HG03039 (cell line): ENCODE results near the gene BCAM.
"Not testable (repeated sequence)": the region's sequence is repeated elsewhere in the genome, so short reads cannot be mapped to it uniquely, and the experiment has no call there.

Experiments
- ATAC-seq: cut with Tn5 transposase; IDR thresholded peaks from one replicate; pipeline ENCODE4 v1.9.1; 2021; ENCODE audit warnings: mild to moderate bottlenecking, moderate library complexity; ENCODE audit not compliant: unreplicated experiment

The BCAM gene

GRCh38 chr19:44848036-44848811 lies 39.3 kb downstream of the BCAM start:
- no peak for ATAC-seq

GRCh38 chr19:44848812-44849447 lies 40.0 kb downstream of the BCAM start:
- no peak for ATAC-seq

DNA sequence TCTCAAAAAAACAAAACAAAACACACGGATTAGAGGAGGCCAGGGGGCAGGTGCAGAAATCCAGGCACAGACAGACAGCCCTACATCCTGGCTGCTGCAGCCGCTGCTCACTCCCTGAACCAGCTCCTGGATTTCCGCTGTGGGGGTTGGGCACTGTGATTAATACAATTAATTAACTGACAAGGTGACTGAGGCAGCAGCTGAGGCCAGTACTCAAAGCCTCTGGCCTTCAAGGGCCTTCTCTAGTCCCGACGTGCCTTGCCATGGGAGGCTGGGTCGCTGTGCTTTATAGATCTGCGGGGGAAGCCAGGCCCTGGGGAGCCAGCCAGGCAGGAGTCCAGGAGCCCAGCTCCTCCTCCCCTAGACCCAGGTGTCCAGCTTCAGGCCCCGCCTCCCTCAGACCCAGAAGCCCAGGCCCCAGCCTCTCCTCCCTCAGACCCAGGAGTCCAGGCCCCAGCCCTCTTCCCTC lies 41.8 kb downstream of the BCAM start:
- no peak for ATAC-seq

DNA sequence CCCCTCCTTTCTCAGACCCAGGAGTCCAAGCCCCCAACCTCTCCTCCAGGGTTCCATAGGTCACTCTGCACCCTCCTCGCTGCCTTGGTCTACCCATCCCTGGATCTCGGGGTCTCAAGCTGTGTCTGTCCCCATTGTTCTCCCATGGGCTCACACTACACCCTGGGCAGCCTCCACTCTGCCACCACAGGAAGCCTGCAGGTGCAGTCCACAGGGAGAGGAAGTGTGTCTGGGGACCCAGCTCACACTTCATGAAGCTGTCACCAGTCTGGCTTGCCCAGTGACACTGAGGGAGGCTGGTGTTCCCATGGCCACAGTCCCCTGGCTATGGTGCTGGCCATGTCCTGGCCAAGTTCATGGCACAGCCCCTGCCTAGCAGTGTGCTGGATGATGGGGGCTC lies 42.5 kb downstream of the BCAM start:
- no peak for ATAC-seq

DNA sequence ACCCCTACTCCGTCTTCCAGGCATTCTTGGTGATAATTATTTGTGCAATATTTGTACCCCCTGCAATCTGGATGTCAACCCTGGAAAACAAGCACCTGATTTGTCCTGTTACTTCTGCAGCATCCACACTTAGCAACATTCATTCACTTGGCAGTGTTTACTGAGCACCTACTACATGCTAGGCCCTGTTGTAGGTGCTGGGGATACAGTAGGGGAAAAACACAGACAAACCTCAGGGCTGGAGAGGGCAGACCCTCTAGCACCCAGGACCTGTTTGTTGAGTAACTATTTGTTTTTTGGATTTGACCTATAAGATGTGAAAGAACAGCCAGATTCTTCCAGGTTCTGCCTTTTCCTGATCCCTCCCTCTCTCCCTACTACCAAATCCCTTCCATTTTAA lies 46.7 kb downstream of the BCAM start:
- no peak for ATAC-seq

DNA sequence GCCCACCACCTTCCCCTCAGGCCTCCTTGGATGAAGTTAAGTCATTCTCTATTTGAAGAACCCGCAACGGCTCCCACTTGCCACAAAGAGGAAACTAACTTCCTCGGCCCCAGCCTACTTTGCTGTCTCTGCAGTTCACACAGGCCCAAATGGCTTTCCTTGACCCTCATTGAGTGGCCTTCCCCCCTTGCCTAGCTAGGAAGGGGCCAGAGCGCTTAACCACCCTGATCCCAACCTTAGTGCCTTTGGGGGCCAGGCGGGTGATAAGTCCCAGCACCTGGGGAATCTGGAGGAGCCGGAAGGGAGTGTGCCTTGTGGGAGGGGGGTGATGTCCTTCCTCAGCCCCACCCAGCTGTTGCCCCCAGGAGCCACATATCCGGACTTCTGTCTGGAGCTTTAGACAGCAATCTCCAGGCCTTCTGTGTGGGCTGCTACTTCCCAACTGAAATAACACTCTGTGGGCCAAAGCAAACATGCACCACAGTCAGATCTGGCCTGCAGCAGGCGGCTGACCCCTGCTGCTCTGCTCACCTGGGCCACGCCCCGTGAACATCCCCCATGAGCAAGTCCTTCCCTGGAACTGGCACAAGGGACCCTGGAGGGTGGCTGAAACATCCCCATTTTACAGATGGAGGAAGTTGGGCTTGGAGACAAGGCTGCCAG lies 47.6 kb downstream of the BCAM start:
- no peak for ATAC-seq

DNA sequence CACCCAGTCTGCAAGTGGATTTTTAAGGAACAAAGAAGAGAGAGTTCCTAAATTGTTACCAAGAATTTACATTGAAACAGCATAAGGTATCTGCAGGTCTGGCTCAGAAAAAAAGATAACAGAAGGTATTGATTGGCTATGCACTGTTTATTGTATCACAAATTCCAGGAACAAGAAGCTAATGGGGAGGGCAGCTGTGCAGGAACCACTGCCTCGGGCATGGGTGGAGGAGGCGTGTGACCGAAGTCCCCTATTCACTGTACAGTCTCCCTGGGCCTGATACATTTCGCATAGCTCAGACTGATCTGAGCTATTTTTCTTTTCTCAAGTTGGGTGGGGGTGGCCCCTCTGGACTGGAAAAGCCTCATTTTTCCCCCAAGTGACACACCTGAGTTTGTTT lies 48.9 kb downstream of the BCAM start:
- no peak for ATAC-seq

DNA sequence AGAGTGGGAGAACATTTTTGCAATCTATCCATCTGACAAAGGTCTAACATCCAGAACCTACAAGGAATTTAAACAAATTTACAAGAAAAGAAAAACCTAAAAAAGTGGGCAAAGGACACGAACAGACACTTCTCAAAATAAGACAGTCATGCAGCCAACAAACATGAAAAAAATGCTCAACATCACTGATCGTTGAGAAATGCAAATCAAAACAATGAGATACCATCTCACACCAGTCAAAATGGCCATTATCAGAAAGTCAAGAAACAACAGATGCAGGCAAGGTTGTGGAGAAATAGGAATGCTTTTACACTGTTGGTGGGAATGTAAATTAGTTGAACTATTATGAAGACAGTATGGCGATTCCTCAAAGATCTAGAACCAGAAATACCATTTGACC lies 52.7 kb downstream of the BCAM start:
- not testable (repeated sequence) for ATAC-seq

GRCh38 chr19:44863990-44864389 lies 55.1 kb downstream of the BCAM start:
- no peak for ATAC-seq

DNA sequence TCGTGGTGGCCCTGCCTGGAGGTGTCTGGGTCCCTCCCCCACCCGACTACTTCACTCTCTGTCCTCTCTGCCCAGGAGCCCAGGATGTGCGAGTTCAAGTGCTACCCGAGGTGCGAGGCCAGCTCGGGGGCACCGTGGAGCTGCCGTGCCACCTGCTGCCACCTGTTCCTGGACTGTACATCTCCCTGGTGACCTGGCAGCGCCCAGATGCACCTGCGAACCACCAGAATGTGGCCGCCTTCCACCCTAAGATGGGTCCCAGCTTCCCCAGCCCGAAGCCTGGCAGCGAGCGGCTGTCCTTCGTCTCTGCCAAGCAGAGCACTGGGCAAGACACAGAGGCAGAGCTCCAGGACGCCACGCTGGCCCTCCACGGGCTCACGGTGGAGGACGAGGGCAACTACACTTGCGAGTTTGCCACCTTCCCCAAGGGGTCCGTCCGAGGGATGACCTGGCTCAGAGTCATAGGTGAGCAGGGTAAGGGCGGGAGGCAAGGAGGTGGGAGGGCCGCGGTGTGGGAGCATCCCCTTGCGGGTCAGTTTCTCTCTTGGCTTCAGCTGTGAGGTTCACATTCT lies 56.4 kb downstream of the BCAM start:
- no peak for ATAC-seq

DNA sequence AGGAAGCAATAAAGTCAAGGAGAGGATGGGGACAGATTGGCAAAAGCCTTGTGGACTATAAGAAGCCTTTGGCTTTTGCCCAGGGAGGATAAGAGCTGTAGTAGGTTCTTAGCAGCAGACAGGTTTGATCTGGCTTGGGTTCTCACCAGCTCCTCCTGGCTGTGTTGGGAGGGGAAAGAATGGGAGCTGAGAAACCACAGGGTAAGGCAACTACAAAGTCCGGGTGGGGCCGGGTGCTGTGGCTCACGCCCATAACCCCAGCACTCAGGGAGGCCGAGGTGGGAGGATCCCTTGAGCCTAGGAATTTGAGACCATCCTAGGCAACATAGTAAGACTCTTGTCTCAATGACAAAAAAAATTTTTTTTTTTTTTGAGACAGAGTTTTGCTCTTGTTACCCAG lies 57.8 kb downstream of the BCAM start:
- ATAC-seq = no peak

DNA sequence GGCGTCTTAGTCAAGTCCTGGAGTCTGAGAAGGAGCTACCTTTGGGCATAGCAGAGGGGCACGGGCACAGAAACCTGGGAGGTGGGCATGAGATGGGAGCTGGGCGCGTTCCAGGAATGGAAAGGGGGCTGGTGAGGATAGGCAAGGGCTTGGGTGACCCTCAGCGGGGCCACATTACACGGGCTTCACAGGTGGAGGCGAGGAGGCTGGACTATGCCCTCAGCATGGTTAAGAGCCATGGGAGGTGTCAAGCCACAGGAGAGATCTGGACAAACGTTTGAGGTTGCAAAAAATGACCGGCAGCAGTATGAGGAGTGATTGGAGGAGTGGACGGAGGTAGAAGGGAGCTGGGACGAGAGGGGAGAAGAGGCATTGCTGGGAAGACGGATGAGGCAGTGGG lies 58.7 kb downstream of the BCAM start:
- no peak for ATAC-seq

GRCh38 chr19:44869733-44870470 lies 61.0 kb downstream of the BCAM start:
- ATAC-seq = no peak
